Umbilical cord (tissue), 2 donors: Measurements from ENCODE around the gene FAM83D. TPM values are rescaled to one million over a fixed set of nuclear protein-coding genes. Genes with fewer than 3 reads are reported as not detected.
A peak's percentile ranks its signal among the peaks of the same experiment; 100 is the strongest.

ENCODE experiments used
- DNase-seq: peaks from one replicate; pipeline ENCODE4 v3.0.0-alpha.2; 2015; ENCODE audit warnings: low spot score
- total RNA-seq: library from RNA; depleted of rRNA; stranded (reverse); fragments of >200 nt; gene quantifications from one replicate; pipeline ENCODE4 v1.2.3, GENCODE V29; 2014; ENCODE audit warnings: low replicate concordance; ENCODE audit not compliant: insufficient read depth

Gene FAM83D, protein sequence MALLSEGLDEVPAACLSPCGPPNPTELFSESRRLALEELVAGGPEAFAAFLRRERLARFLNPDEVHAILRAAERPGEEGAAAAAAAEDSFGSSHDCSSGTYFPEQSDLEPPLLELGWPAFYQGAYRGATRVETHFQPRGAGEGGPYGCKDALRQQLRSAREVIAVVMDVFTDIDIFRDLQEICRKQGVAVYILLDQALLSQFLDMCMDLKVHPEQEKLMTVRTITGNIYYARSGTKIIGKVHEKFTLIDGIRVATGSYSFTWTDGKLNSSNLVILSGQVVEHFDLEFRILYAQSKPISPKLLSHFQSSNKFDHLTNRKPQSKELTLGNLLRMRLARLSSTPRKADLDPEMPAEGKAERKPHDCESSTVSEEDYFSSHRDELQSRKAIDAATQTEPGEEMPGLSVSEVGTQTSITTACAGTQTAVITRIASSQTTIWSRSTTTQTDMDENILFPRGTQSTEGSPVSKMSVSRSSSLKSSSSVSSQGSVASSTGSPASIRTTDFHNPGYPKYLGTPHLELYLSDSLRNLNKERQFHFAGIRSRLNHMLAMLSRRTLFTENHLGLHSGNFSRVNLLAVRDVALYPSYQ
- total RNA-seq = 5.3 TPM

DNA sequence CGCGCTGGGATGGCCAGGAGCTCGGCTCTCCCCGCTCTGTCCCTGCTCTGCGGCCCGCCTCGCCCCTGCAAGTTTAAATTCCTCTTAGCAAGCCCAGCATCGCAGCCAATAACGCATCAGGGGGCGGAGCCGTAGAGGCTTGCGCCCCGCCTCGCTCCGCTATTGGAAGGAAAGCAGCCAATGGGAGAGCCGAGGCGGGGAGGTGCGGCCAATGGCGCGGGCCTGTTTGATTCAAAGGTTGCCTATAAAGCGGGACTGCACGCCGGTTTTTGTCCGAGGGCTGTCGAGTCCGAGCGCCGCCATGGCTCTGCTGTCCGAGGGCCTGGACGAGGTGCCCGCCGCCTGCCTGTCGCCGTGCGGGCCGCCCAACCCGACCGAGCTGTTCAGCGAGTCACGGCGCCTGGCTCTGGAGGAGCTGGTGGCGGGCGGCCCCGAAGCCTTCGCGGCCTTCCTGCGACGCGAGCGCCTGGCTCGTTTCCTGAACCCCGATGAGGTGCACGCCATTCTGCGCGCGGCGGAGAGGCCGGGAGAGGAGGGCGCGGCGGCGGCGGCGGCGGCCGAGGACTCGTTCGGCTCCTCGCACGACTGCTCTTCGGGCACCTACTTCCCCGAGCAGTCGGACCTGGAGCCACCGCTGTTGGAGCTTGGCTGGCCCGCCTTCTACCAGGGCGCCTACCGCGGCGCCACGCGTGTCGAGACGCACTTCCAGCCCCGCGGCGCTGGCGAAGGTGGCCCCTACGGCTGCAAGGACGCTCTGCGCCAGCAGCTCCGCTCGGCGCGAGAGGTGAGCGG is at the start of gene FAM83D:
FAM83D (plus strand) TSS at position 276 of the 792 bp plus-strand sequence; CDS start at position 302, 26 bp downstream.
- peak; percentile 97 for DNase-seq

DNA sequence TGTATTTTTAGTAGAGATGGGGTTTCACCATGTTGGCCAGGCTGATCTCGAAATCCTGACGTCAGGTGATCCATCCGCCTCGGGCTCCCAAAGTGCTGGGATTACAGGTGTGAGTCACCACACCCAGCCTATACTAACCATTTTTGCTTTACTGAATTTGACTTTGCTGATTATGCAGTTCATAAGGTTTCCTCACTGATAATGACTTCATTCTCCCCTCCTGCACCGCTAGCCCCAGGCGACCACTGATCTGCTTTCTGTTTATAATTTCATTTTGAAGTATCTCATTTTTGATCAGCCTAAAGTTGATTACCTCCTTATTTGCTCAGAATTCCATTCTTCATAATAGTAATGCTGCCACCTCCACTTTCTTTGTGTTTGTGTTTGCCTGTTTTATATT is 48.7 kb upstream of the FAM83D start:
- no peak for DNase-seq

DNA sequence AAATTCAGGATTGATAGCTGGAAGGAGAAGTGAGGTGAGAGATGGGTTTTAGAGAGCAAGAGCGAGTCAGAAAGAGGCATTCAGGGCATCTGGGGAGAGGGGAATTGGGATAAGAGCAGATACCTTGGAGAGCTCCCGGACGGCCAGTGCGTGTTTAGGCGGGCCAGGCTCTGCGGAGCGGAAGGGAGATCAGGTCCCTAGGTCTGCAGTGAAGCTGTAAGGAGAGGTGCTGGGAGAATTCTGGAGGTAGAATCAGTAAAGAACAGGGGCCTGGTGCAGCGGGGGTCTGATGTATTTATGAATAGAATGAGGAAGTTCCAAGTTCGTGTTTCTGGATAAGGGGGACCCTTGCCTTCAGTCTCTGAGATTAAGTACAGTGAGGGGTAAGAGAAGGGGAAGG is 47.4 kb upstream of the FAM83D start:
- no peak for DNase-seq

DNA sequence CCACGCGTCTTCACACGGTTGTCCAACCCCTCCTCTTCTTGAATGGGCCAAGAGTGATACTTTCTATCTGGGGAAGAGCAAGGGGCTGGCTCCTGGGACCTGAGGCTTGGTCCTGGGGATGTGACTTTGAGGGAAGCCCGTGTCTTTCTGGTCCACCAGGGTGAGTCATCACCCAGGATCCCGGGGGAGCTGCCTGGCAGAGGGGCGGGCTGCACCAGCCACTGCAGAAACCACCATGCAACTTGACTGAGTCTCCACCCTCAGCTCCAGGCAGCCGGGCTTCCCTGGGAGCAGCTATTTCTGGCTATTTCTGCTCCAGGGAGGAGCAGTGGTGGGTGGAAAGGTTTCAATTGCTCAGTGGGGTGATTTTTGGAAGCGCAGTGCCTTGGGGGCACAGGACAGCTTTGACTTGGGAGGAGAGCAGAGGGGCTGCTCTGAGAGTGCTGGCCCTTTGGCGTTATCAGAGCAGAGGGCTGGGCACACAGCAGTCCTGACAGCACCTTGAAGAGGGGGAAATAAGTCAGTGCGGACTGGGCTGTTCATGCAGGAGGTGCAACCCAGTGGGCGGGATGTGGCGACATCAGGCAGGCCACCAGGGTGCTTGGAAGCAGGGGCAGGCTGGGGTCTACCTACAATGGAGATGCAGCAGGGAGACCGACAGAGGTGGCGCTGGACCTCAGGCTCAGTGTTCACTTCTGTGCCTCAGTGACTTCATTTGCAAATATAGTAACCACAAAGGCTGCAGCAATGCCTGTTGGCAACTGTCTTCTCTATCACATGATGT is 45.1 kb upstream of the FAM83D start:
- no peak for DNase-seq

DNA sequence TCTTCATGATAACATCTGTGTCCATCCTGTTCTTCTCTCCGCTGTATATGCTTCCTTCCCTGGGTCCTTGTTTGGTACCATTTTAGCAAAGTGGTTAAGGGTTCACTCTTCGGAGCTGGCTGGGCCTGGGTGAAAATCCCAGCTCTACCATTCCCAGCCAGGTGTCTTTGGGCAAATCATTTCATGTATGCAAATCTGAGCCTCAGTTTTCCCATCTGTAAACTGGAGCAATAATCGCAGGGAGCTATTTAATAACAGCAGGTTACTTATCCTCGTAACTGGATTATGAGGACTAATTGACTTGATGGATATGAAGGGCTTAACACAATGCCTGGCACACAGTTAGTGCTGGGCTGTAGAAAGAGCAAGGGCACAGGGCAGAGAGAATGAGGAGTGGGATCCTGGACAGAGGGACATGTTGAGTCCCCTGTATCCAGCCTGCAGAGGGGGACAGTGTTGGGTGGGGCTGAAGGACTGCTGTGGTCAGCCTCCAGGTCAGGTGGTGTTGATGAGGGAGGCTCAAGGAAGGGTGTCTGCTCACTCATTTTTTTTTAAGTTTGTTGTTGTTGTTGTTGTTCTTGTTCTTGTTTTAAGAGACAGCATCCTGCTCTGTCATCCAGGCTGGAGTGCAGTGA is 44.3 kb upstream of the FAM83D start:
- DNase-seq = no peak

DNA sequence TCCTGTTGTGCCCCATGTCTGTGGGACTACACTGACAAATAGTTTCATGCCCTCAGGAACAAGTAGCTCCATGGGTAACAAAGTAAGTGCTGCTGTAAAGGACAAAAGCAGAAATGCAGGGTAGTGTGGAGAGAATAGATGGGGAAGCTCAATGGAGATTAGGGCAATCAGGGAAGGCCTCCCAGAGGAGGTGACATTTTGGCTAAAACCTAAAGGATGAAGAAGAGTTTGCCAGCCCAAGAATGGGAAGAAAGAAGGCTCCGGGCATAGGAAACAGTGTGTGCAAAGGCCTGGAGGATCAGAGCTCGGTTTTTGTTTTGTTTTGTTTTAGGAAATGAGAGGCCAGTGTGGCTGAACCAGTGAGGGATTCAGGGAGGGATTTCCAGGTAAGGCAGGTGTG is 43.6 kb upstream of the FAM83D start:
- DNase-seq = no peak

DNA sequence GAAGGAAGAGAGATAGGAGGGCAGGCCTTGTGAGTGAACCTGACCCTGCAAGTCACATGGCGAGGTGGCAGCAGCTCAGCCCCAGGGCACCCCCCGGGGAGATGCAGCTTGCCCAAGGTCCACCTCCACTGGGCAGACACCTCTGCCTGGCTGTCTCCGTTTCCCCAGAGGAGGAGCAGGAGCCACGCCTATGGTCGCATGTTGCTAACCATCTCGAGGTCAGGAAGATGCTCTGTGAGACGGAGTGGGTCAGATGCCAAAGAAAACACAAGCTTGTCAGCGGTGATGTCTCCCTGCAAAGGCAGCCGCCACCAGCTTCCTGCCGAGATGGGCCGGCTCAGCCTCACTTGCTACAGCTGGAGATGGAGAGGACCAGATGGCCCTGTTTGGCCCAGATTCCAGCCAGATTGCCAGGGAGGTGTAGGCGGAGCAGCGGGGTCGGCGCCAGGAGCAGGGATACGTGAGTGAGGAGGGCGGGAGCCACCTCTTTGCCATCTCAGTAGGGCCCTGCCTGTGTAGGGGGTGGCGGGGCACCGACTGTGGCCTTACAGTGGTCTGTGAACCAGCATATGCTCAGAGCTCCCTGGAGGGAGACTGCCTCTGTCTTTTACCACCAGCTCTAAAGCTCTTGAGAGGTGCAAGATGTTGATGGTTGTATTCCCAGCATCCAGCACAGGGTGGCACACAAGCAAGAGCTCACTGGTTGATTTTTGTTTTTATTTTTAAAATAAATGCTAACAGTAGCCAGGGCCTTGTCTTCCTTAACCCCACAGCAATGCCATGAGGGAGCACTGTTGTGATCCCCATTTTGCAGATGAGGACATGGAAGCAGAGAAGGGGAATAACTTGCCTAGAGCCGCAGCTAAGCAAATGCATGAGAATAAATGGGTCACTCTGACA is 42.9 kb upstream of the FAM83D start:
- DNase-seq = no peak

DNA sequence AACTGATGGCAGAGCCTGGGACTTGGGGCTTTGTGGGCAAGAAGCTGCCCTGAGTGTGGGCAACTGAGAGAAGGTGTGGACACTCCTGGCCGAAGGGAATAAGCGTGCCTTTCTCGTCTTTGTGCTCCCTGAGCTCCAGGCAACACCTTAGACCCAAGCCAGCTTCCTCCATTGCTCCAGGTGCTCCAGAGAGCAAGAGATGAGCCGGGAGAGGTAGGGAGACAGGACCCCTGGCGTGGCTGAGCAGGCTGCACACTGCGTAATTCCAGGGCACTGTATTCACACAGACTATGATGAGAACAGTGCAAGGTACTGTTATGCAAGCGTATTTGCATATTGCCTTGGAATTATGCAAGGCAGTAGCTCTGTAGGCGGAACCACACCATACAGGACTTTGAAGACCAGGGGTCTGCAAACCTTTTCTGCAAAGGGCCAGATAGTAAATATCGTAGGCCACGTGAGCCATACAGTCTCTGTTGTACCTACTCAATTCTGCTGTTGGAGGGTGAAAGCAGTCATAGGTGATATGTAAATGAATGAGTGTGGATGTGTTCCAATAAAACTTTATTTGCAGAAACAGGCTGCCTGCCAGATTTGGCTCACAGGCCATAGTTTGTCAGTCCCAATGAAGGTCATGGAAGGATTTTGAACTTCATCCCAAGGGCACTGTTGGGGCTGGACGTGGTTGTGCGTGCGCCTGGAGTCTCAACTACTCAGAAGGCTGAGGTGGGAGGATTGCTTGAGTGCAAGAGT is 42.1 kb upstream of the FAM83D start:
- DNase-seq = no peak

DNA sequence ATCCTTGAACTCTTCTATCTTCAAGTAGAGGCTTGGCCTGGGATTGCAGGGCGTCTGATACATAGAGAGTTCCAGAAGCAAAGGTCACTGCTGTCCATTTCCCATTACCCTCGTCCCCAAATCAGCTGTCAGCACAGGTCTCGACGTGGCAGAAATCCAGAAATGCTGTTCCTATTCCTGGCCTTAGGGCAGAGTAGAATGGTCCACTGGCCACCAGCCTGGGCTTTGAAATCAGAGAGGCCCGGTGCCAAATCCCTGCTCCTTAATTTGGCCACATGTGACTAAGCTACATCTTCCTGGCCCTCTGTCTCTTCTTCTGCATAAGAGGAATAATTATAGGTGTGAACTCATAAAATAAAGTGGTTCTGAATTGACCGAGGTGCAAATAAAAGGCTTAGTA is 40.9 kb upstream of the FAM83D start:
- no peak for DNase-seq

DNA sequence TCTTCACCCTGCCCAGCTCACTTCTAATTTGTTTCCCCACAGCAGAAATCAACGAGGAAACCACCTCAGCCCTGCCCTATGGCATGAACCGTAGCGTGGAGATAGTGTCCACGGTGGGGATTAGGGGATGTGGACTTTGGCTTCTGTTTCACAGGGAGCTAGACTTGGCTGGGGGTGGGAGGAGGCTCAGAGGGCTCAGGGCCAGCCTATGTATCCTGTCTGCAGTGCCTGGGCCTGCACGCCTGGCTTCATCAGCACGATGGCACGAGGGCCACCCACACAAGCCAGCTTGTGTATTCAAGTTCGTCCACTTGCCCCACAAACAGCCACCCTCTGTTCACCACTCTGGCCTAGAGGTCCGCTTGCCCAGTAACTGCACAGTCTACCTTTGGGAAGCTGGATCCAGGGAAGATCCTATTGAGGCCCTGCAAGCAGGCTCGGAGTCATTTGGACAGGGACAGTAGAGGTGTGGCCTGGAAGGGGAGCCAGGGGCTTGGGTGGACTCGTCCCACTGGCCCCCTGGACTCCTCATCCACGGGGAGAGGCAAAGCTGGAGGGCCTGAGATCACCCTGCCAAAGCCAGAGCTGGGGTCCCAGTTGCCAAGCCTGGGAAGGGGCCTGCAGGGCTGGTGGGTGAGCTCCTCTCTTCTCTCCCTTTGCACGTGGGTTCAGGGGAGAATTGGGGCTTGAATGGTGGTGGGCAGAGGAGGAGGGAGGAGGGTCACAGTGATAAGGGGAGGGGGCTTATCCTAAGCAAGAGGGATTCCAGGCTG is 38.0 kb upstream of the FAM83D start:
- no peak for DNase-seq

DNA sequence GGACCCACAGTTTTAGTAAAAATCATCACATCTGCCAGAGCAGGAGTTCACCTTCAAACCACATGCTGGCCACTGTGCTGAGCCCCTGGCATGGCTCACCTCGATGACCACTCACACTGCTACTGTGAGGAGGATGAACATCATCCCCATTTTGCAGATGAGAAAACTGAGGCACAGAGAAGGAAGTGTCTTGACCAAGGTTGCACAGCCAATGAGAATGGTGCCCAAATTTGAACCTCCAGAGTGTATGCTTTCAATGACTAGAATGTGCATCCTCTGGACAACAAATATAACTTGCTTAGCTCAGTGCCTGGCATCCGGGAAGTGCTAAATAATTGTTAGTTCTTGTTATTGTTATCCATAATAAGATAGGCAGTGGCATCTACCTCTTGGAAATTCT is 37.2 kb upstream of the FAM83D start:
- no peak for DNase-seq

DNA sequence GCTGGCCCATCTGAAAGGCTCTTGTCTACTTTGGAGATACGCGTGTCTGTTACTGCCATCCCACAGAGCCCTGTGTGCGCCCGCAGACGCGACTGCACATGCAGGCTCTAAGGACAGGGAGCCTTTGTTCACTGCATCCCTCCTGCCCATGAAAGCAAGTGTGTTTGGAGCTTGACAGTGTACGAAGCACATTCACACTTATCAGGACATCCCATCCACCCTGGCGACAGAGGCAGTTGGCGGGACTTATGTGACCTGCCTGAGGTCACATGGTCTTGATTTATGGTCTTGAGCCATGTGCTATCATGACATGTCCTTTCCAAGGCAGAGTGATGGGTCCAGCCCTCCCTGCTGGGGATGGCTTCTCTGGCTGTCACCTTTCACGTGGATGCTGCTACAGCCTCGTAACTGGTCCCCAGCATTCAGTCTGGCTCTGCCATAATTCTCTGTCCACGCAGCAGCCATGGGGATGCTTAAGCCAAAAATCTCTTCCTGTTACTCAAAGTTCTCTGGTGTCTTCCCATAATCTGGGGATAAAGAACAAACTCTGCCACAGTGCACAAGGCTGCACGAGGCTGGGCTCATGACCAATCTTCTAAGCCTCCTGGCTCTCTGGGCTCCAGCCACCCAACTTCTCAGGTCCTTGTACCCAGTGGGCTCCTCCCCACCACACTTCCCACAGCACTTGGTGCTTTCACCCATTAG is 36.3 kb upstream of the FAM83D start:
- no peak for DNase-seq

DNA sequence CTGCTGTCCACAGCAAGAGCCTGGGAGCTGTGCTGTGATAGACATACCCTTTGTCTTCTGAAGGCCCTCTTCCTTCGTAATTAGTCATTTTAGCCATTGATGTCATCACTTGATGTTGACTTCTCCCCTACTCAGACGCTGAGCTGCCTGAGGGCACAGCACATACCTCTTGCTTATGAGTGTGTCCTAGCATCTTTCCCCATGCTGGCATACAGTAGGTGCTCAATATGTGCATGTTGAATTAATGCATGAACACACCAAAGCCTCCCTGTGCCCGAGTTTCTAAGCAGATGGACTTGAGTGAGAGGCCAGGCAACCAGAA is 35.8 kb upstream of the FAM83D start:
- no peak for DNase-seq

DNA sequence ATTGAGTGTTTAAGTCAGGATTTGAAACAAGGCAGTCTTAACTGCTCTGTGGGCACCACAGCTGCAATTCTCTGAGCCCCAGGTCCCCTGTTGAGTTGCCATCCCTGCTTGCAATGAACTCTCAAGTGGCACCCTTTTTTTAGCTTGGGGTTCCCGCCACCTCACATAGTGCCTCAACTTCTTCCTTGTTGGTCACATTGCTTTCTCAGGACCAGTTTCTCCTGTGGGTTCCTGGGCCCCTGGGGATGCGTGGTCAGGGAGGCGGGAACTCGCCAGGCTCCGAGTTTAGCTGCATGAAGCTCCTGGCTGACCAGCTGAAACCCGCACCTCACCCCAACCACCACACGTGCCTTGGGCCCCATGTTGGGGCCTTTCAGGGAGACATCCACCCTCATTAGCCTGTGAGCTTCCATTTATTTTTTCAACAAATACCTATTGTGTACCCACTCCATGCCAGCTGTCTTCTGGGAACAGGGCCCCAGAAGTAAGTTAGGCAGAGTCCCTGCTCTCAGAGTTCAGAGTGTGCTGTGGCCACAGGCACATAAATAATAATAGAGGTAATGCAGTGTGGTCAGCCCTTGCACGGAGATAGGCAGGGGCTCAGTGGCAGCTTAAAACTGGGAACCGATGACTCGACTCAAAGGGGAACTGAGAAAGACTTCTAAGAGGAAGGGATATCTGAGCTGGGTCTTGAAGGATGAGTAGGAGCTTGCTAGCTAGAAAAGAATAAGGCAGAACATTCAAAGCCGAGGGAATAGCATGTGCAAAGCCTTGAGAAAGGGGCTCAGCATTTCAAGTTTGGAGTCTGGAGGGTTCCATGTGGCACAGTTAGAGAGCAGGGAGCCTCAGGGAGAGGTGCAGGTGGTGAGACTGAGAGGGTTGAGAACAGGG is 33.9 kb upstream of the FAM83D start:
- no peak for DNase-seq

DNA sequence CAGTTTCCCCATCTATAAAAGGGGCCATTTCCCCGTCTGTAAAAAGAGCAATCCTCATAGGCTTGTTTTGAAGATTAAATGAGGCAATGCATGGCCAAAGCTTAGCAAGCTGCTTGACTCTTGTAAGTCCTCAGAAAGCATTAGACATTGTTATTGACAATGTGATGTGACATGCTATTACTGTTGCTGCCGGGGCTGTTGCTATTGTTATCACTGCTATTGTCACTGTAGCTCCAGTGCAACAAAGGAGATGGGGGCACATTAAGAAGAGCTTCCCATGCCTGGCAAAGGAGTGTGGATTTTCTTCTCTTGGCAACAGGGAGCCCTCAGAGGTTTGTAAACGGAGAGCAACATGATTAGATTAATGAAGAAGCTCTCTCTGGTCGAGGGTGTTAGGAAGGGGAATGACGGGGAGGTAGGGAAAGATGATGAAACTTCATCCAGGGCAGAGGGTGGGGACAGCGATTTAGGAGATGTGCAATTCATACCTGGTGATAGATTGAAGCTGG is 33.1 kb upstream of the FAM83D start:
- DNase-seq = no peak

DNA sequence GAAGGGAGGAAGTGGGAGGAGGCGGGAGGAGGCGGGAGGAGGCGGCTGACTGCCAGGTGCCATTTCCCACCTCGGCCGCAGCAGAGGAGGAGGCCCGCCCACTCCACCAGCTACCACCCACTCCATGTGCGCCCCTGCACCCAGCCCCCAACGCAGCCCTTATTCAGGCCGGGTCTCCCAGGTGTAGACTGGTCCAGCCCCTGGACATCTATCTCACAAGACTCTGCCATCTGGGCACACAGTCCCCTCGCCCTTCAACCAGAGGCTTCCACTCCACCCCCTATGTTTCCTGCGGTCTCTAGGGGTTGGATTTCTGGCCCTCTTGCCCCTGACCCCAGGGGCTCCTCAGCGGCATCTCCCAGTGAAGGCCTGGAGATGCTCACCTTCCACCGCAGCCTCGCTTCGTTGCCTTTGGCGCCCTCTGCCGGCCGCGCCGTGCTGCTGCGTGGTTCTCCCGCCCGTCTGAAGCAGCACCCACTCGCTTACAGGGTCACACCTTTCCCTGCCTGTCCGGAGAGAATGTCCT is 32.6 kb upstream of the FAM83D start:
- peak; percentile 22 for DNase-seq
